Thymus (tissue), 11 donors: Measurements from ENCODE around the gene DUSP14. TPM values are rescaled to one million over a fixed set of nuclear protein-coding genes. Genes with fewer than 3 reads are reported as not detected.

Experiments
- DNase-seq, 9 donors: peaks; one replicate each; pipeline ENCODE4 v3.0.0-alpha.2; 2013; ENCODE audit warnings: low spot score in 9 of 9, low read depth in 6 of 9, missing footprints in 1 of 9
- H3K27ac ChIP-seq, 2 donors: one replicate each; pipeline ENCODE4 v1.5.1; 2013; ENCODE audit warnings: control low read depth in 1 of 2, low read depth in 1 of 2, low read length in 1 of 2, mild to moderate bottlenecking in 1 of 2, moderate library complexity in 1 of 2
- H3K27me3 ChIP-seq, 2 donors: one replicate each; pipeline ENCODE4 v1.5.1; 2013; ENCODE audit warnings: low read length in 1 of 2; ENCODE audit not compliant: control insufficient read depth in 2 of 2, insufficient read depth in 1 of 2
- H3K36me3 ChIP-seq, 2 donors: one replicate each; pipeline ENCODE4 v1.5.1; 2013; ENCODE audit warnings: low read length in 1 of 2, mild to moderate bottlenecking in 1 of 2, moderate library complexity in 1 of 2; ENCODE audit not compliant: control insufficient read depth in 2 of 2, insufficient read depth in 2 of 2
- H3K4me1 ChIP-seq, 2 donors: one replicate each; pipeline ENCODE4 v1.5.1; 2013; ENCODE audit warnings: low read length in 2 of 2; ENCODE audit not compliant: control insufficient read depth in 2 of 2, insufficient read depth in 2 of 2
- H3K4me3 ChIP-seq, 2 donors: one replicate each; pipeline ENCODE4 v1.5.1; 2013; ENCODE audit warnings: low read length in 2 of 2, control low read depth in 1 of 2, mild to moderate bottlenecking in 1 of 2
- H3K9me3 ChIP-seq, 2 donors: one replicate each; pipeline ENCODE4 v1.5.1; 2013; ENCODE audit warnings: low read length in 1 of 2, mild to moderate bottlenecking in 1 of 2; ENCODE audit not compliant: control insufficient read depth in 2 of 2, insufficient read depth in 1 of 2
- WGBS: extraction: QIAGEN DNeasy Blood & Tissue Kit; methylation state at CpG from one replicate; pipeline ENCODE4 v1.1.7; 2013; 5-methylcytosine and 5-hydroxymethylcytosine counted together
- polyA plus RNA-seq: library from polyadenylated mRNA; stranded (reverse); fragments of 200-250 nt; gene quantifications from one replicate; pipeline ENCODE4 v1.2.3, GENCODE V29; 2013
- total RNA-seq: library from RNA; stranded (reverse); fragments of 120-200 nt; gene quantifications from one replicate; pipeline ENCODE4 v1.2.4, GENCODE V29; 2013
- donor health status: healthy.

The DUSP14 gene
- total and polyA plus RNA-seq, 2 donors = 16.2 to 18.4 TPM

DNA sequence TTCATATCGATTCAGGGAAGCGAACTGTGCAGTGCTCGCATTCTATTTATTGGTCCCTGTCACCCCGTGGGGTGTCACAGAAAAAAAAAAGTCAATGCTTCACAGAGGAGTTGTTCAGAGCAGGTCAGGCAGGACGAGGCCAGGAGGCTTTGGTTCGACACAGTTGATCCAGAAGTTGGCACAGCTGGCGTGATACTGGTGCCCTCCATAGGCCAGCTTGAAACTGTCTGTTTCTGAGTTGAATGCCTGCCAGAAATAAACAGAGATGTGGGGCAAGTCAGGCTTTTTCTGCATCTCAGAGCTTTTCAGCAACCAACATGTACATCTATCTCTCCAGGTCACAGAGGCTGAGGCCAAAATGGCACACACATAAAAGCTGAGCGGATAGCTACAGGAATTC is 29.1 kb downstream of the DUSP14 start:
- no peak overlapping the region for H3K4me3 ChIP-seq
- WGBS = 97% methylated on average over 8 of the region's 8 CpGs
- no peak overlapping the region for H3K27ac ChIP-seq
- no peak for DNase-seq
- no peaks in the 10 kb centered on the region for H3K9me3 ChIP-seq
- H3K4me1 ChIP-seq = no peaks in the 10 kb centered on the region
- H3K27me3 ChIP-seq = no peaks in the 10 kb centered on the region
- peaks cover 62 to 70% of the 10 kb centered on the region in 2 donors for H3K36me3 ChIP-seq

DNA sequence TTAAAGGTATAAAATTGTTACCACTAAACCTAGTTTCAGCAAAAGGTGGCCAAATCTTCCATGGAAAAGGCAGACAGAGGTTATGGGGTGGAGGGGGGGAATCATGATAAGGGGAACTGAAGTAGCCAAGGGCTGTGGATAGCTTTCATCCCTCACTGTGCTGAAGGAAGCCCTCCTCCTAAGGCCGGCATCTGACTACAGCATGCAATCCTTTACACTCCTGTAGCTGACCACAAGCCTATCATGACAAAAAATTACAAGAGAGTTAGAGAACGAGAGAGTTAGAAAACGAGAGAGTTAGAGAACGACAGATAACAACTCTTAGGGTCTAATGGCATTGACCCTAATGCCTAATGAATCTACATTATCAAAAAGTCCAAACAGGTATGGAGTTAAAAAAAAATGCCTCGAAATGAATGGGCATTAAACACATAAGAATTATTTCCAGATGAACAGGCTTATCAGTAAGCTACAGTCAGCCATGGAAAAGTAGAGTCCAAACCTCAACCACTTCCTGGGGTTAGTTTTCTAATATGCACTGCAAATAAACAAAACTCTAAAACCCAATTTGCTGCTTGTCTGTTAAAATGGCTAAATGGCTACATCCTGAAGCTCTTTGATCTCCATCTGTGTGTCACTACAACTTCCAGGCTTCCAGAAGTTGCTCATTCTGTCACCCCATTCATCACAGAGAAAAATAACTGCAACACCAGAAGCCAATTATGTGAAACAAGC is 29.7 kb downstream of the DUSP14 start:
- WGBS = 86% methylated on average over 5 of the region's 5 CpGs
- no peaks in the 10 kb centered on the region for H3K9me3 ChIP-seq
- H3K27ac ChIP-seq = no peak overlapping the region
- H3K36me3 ChIP-seq = peaks cover 65 to 68% of the 10 kb centered on the region in 2 donors
- no peak overlapping the region for H3K4me3 ChIP-seq
- DNase-seq = no peak
- no peaks in the 10 kb centered on the region for H3K4me1 ChIP-seq
- no peaks in the 10 kb centered on the region for H3K27me3 ChIP-seq

GRCh38 chr17:37520174-37520573 is 30.5 kb downstream of the DUSP14 start:
- WGBS = 97% methylated on average over 8 of the region's 8 CpGs
- Histone ChIP-seq H3K4me1 (no peaks in the 10 kb centered on the region), H3K36me3 (peaks cover 65% of the 10 kb centered on the region in 2 donors), H3K9me3 (no peaks in the 10 kb centered on the region), H3K4me3 (no peak overlapping the region), H3K27me3 (no peaks in the 10 kb centered on the region), H3K27ac (no peak overlapping the region)
- DNase-seq = no peak

- WGBS = over 99% methylated on average over 5 of the region's 5 CpGs
- Histone ChIP-seq H3K9me3 (no peaks in the 10 kb centered on the region), H3K27ac (no peak overlapping the region), H3K36me3 (peaks cover 65% of the 10 kb centered on the region in 2 donors), H3K27me3 (no peaks in the 10 kb centered on the region), H3K4me3 (no peak overlapping the region), H3K4me1 (no peaks in the 10 kb centered on the region)
- no peak for DNase-seq
These were observed 32.1 kb downstream of the DUSP14 start for GRCh38 chr17:37521821-37522220.

- WGBS = 95% methylated on average over 8 of the region's 8 CpGs
- Histone ChIP-seq H3K27ac (no peak overlapping the region), H3K36me3 (peaks cover 55 to 59% of the 10 kb centered on the region in 2 donors), H3K4me1 (no peaks in the 10 kb centered on the region), H3K27me3 (no peaks in the 10 kb centered on the region), H3K4me3 (no peak overlapping the region), H3K9me3 (no peaks in the 10 kb centered on the region)
- no peak for DNase-seq
These were observed 34.1 kb downstream of the DUSP14 start for GRCh38 chr17:37523715-37524219.

DNA sequence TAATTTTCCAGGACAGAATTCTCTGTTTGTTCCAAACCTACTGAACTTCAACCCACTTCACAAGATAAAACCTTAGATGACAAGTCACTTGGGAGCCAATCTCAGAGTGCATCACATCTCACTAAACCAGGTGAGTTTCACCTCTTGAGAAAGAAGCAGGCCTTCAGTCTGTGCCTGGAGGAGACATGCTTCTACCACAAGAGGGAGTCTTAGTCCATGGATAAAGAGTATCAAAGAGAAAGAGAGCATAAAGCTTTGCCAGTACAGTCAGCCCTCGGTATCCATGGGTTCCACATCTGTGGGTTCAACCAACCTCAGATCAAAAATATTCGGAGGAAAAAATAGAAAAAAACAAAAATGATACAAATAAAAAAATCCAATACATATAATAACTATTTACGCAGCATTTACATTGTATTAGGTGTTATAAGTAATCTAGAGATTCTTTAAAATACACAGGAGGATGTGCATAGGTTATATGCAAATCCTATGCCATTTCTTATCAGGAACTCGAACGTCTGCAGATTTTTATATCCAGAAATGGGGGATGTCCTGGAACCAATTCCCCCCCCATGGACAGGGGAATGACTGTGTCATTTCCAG is 37.7 kb downstream of the DUSP14 start:
- WGBS = 90% methylated on average over 5 of the region's 5 CpGs
- no peaks in the 10 kb centered on the region for H3K27me3 ChIP-seq

DNA sequence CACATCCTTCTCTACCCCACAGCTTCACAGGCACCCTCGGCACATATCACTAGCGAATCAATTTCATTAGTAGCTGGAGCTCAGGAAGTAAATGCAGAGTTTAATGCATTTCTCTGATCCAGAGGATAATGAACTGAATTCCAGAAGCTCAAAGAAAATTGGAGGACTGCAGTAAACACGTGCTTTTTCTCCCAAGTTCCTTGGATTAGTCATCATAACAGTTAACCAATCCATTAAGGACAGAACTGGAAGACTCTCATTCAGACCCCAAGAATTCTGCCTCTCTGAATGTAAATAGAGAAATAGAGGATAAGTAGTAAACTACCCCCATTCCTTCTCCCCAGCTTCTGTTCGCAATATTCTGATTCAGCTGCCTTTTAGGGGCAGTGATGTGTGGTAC is 40.7 kb downstream of the DUSP14 start:
- Histone ChIP-seq H3K27me3 (no peaks in the 10 kb centered on the region), H3K9me3 (no peaks in the 10 kb centered on the region), H3K4me1 (no peaks in the 10 kb centered on the region), H3K27ac (no peak overlapping the region), H3K4me3 (no peak overlapping the region), H3K36me3 (peaks cover 38 to 69% of the 10 kb centered on the region in 2 donors)
- no peak for DNase-seq
- WGBS = 97% methylated on average over 4 of the region's 4 CpGs

More for the DNA sequence above, 37.7 kb downstream of the DUSP14 start:
- H3K27ac ChIP-seq = no peak overlapping the region
- no peaks in the 10 kb centered on the region for H3K4me1 ChIP-seq
- H3K36me3 ChIP-seq = peaks cover 49 to 66% of the 10 kb centered on the region in 2 donors
- H3K4me3 ChIP-seq = no peak overlapping the region
- no peaks in the 10 kb centered on the region for H3K9me3 ChIP-seq
- peak; percentile 18 to 75 (median 43) for DNase-seq

GRCh38 chr17:37532756-37533155 is 43.1 kb downstream of the DUSP14 start:
- H3K9me3 ChIP-seq = no peaks in the 10 kb centered on the region
- WGBS = 97% methylated on average over 3 of the region's 3 CpGs
- no peak for DNase-seq
- no peak overlapping the region for H3K27ac ChIP-seq
- H3K4me3 ChIP-seq = no peak overlapping the region
- peaks cover 55 to 79% of the 10 kb centered on the region in 2 donors for H3K36me3 ChIP-seq
- H3K27me3 ChIP-seq = no peaks in the 10 kb centered on the region
- H3K4me1 ChIP-seq = no peaks in the 10 kb centered on the region

GRCh38 chr17:37535906-37536305 is 46.2 kb downstream of the DUSP14 start:
- DNase-seq = no peak
- 98% methylated on average over 5 of the region's 5 CpGs for WGBS
- no peaks in the 10 kb centered on the region for H3K27me3 ChIP-seq
- peaks cover 56 to 76% of the 10 kb centered on the region in 2 donors for H3K36me3 ChIP-seq
- H3K4me1 ChIP-seq = no peaks in the 10 kb centered on the region
- no peaks in the 10 kb centered on the region for H3K9me3 ChIP-seq
- H3K4me3 ChIP-seq = no peak overlapping the region
- no peak overlapping the region for H3K27ac ChIP-seq
